Aorta (tissue), 5 donors: Measurements from ENCODE around the gene TAS2R40. TPM values are rescaled to one million over a fixed set of nuclear protein-coding genes. Genes with fewer than 3 reads are reported as not detected.
"Not testable (repeated sequence)": the region's sequence is repeated elsewhere in the genome, so short reads cannot be mapped to it uniquely, and the experiment has no call there.

ENCODE experiments used
- ATAC-seq: fragments of 200-7000 bp; cut with Tn5 transposase; one replicate; pipeline ENCODE4 v1.9.1; 2022; ENCODE audit warnings: moderate library complexity; ENCODE audit not compliant: low FRiP score
- DNase-seq, 2 donors: peaks; one replicate each; pipeline ENCODE4 v3.0.0-alpha.2; 2020
- H3K27ac ChIP-seq, 2 donors: one replicate each; pipeline ENCODE4 v1.5.1; 2013; ENCODE audit warnings: low read length in 2 of 2, mild to moderate bottlenecking in 2 of 2, moderate library complexity in 2 of 2, control low read depth in 1 of 2, inconsistent platforms in 1 of 2, low read depth in 1 of 2
- H3K27me3 ChIP-seq, 2 donors: one replicate each; pipeline ENCODE4 v1.6.1; 2013; ENCODE audit warnings: control low read depth in 1 of 2, low read length in 1 of 2, mild to moderate bottlenecking in 1 of 2, moderate library complexity in 1 of 2; ENCODE audit not compliant: insufficient read depth in 2 of 2, control insufficient read depth in 1 of 2
- H3K36me3 ChIP-seq, 2 donors: one replicate each; pipeline ENCODE4 v1.6.1; 2013; ENCODE audit warnings: control low read depth in 1 of 2, low read length in 1 of 2, mild to moderate bottlenecking in 1 of 2; ENCODE audit not compliant: insufficient read depth in 2 of 2, control insufficient read depth in 1 of 2
- H3K4me1 ChIP-seq, 2 donors: one replicate each; pipeline ENCODE4 v1.6.1; 2013; ENCODE audit warnings: low read length in 2 of 2, control low read depth in 1 of 2, mild to moderate bottlenecking in 1 of 2, moderate library complexity in 1 of 2; ENCODE audit not compliant: insufficient read depth in 2 of 2, control insufficient read depth in 1 of 2
- H3K4me3 ChIP-seq, 2 donors: one replicate each; pipeline ENCODE4 v1.5.1; 2013; ENCODE audit warnings: low read length in 2 of 2, control low read depth in 1 of 2, mild to moderate bottlenecking in 1 of 2
- H3K9me3 ChIP-seq: one replicate; pipeline ENCODE4 v1.6.1; 2013; ENCODE audit warnings: mild to moderate bottlenecking, low read length; ENCODE audit not compliant: control insufficient read depth
- WGBS, 2 donors: extraction: QIAGEN DNeasy Blood & Tissue Kit; methylation state at CpG; one replicate each; pipeline ENCODE4 v1.1.7; 2013; 5-methylcytosine and 5-hydroxymethylcytosine counted together
- intact Hi-C, 2 donors: fragments of 100-400 bp; cut with DNase I; formaldehyde crosslinking; loops; one replicate each; pipeline versions ENCODE4 v1.14.2 to v1.15.0; 2022
- polyA plus RNA-seq, 2 donors: library from polyadenylated mRNA; stranded (reverse); fragments of 200-250 nt; gene quantifications; one replicate each; pipeline ENCODE4 v1.2.3, GENCODE V29; 2013
- total RNA-seq, 2 donors: library from RNA; stranded (reverse); fragmentation: NEBNext Ultra II Directional; extraction: Animal tissue kit (Norgen Biotek cat#: 25700); gene quantifications; one replicate each; pipeline ENCODE4 v1.2.1, GENCODE V29; 2021
- donor health status: healthy with polysubstance abuse.
- donor health status: Bipolar disorder and iron deficiency.
- donor health status: DM: no; HTN: no; CAD: no.
- donor health status: DM: no; HTN: no; CAD: no.
- donor health status: DM: yes; HTN: yes; CAD: no.

TAS2R40 gene
- total and polyA plus RNA-seq, 4 donors = not detected

DNA sequence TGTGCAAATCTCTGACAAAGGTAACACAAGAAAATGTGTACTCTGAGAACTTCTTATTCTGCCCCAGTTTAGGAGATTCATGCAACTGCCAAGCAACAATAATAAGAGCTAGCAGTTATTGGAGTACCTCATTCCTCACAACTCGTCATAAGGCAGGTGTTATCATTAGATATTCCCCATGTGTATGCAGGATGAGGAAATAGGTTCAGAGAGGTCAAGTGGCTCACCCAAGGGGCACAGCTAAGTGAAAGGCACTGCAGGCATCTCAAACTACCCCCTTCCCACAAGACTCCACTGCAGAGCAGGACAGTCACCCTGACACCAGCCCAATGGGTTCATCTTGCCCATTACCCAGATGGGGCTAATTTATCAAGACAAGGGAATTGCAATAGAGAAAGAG lies 40.1 kb downstream of the TAS2R40 start:
- WGBS, 2 donors = 98 to 100% methylated on average over 1 of the region's 1 CpG
- H3K9me3 ChIP-seq = no peaks in the 10 kb centered on the region
- intact Hi-C loops = no loop called here
- ATAC-seq = no peak
- no peaks in the 10 kb centered on the region for H3K36me3 ChIP-seq
- H3K27ac ChIP-seq = no peak overlapping the region
- DNase-seq = no peak
- no peak overlapping the region for H3K4me3 ChIP-seq
- H3K27me3 ChIP-seq = no peaks in the 10 kb centered on the region
- no peaks in the 10 kb centered on the region for H3K4me1 ChIP-seq

DNA sequence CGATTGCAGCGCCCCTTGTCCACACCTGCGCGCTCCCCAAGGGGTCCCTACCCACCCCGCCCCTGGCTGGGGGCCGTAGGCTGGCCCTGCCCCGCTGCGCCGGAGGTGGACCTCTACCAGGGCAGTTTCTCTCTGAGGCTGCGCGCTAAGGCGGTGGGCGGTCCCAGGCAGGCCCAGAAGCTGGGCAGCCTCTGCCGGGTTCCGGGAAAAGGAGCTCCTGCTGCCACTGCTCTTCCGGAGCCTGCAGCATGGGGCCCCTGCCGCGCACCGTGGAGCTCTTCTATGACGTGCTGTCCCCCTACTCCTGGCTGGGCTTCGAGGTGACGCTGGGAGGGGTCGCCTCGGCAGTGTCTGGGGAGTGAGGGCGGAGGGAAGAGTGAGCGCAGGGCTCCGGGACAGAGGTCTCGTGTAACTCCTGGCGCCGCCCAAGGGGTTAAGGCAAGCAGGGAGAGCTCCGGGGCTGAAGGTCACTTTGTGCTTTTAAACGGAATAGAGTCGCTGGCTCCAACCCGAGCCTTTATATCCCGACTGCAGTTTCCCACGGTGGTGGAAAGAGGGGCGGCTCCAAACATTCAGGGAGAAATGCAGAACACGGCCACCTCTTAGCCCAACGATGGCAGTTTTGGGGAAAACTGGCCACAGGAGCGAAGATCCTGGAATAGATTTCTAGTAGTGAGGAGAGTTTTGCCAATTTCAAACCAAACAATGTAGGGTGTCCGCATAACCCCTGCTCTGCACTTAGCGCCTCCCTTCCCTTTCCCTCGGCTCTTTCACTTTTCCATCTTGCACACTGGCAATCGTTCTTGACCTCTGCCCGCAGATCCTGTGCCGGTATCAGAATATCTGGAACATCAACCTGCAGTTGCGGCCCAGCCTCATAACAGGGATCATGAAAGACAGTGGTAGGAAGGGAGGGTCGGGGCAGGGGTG lies 41.7 kb downstream of the TAS2R40 start, which contains the start of gene GSTK1:
GSTK1 (plus strand) TSS at position 176 of the 930 bp plus-strand sequence; CDS start at position 249, 73 bp downstream.
- intact Hi-C loops = no loop called here
- WGBS, 2 donors = 1 to 2% methylated on average over 47 to 48 of the region's 48 CpGs
- H3K36me3 ChIP-seq = peaks cover 3 to 6% of the 10 kb centered on the region in 2 donors
- no peaks in the 10 kb centered on the region for H3K27me3 ChIP-seq
- H3K4me1 ChIP-seq = no peaks in the 10 kb centered on the region
- ATAC-seq = peak; percentile 97
- H3K4me3 ChIP-seq = peak within 1 kb of the TSS; percentile 63 to 68
- peak; percentile 91 to 94 for DNase-seq
- no peaks in the 10 kb centered on the region for H3K9me3 ChIP-seq
- H3K27ac ChIP-seq = peak within 1 kb of the TSS in 1 of 2 donors; percentile 50

DNA sequence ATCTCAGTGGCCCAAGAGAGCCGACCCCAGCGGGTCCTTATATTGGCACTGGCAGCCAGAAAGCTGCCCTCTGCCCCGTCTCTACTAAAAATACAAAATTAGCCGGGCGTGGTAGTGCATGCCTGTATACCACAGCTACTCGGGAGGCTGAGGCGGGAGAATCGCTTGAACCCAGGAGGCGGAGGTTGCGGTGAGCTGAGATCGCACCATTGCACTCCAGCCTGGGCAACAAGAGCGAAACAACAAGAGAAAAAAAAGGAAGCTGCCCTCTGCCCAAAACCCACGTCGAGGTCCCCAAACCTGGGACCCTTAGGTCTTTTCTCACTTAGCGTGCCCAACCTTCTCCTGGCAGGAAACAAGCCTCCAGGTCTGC lies 42.3 kb downstream of the TAS2R40 start:
- WGBS, 2 donors = 61 to 62% methylated on average over 15 of the region's 15 CpGs
- H3K36me3 ChIP-seq, H3K27me3 ChIP-seq, intact Hi-C loops, DNase-seq, H3K4me1 ChIP-seq, H3K9me3 ChIP-seq, ATAC-seq: not testable (repeated sequence)
- peak overlapping the region in 1 of 2 donors; percentile 26 for H3K27ac ChIP-seq
- H3K4me3 ChIP-seq = peak overlapping the region; percentile 63 to 68

DNA sequence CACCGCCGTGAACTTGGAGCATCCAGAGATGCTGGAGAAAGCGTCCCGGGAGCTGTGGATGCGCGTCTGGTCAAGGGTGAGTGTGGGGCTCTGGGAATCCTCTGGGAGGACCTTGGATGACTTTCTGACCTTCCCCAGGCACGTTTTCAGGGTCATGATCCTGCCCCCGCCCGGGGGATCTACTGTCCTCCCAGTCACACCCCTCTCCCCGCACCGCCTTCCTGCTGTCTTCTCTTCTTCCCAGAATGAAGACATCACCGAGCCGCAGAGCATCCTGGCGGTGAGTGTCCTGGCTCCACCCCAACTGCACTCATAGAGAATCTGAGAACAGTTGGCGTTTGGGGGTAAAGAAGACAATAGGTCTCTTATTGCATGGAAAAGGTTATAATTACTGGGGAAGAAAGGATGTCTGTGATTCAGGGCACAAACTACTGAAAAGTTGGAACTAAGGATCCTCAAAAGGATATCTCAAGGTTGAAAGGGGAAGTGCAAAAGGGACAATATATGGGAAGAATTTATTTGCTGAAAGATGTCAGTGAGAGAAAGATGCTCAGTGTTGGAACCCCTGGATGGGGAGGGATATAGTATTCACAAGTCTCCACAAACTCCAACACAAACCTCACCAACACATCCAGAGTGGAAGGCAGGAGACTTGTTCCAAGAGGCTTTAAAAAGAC lies 43.3 kb downstream of the TAS2R40 start:
- H3K4me1 ChIP-seq = no peaks in the 10 kb centered on the region
- ATAC-seq = no peak
- 87 to 90% methylated on average over 15 of the region's 15 CpGs for WGBS, 2 donors
- H3K36me3 ChIP-seq = peaks cover 8 to 12% of the 10 kb centered on the region in 2 donors
- no peak overlapping the region for H3K27ac ChIP-seq
- no peaks in the 10 kb centered on the region for H3K27me3 ChIP-seq
- no peaks in the 10 kb centered on the region for H3K9me3 ChIP-seq
- no peak for DNase-seq
- no peak overlapping the region for H3K4me3 ChIP-seq
- intact Hi-C loops = no loop called here

DNA sequence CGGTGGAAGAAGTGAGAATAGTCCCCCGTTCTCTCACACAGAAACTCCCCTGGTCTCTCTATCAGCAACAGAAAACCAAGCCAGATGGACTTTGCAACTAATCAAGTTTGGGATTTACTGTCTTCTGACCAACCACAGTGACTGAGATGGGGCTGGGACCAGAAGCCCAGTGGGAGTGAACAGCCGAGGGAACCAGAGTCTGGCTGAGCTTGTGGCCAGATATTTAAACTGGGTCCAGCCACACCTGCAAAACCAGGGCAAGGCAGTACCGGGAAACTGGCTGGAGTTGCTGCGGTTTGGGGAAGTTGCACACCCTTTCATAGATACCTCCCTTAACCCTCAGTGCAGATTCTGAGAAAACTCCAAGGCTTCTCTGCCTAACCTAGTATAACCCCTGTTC lies 47.4 kb downstream of the TAS2R40 start:
- Histone ChIP-seq H3K4me1 (no peaks in the 10 kb centered on the region), H3K36me3 (peaks cover 8 to 12% of the 10 kb centered on the region in 2 donors), H3K27ac (no peak overlapping the region), H3K4me3 (no peak overlapping the region), H3K27me3 (no peaks in the 10 kb centered on the region), H3K9me3 (no peaks in the 10 kb centered on the region)
- WGBS, 2 donors = 84 to 87% methylated on average over 5 of the region's 5 CpGs
- no peak for ATAC-seq
- no peak for DNase-seq
- intact Hi-C loops = no loop called here

DNA sequence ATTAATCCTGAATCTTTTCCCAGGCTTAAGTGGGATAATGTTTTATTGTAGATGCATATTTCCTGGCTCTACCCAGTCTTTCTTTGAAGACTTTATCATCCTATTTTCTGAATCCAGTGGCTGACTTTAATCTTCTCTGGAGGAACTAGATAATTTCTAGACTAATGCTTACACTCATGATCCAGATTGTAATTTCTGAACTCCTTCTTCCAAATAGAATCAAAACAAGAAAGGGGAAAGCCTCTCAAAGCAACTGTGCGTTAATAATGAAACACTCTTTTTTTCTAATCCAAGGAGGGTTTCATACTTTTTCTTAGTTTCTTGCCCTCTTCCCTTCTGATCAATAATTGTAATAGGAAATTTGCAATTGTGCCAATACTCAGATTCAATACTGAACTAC lies 49.4 kb downstream of the TAS2R40 start:
- H3K9me3 ChIP-seq = no peaks in the 10 kb centered on the region
- no peak overlapping the region for H3K4me3 ChIP-seq
- no peak overlapping the region for H3K27ac ChIP-seq
- H3K36me3 ChIP-seq = peaks cover 8 to 12% of the 10 kb centered on the region in 2 donors
- DNase-seq (no peak), ATAC-seq (no peak)
- intact Hi-C loops = no loop called here
- 84 to 94% methylated on average over 1 of the region's 1 CpG for WGBS, 2 donors
- no peaks in the 10 kb centered on the region for H3K4me1 ChIP-seq
- no peaks in the 10 kb centered on the region for H3K27me3 ChIP-seq

Other genes starting within 250 kb of the TAS2R40 start
- gene OR9A2, start 194.9 kb upstream of the TAS2R40 start, total RNA-seq = under 1 TPM in 1 of 2 donors, not detected in 1; 0.48 TPM
- gene OR9A2, start 194.9 kb upstream of the TAS2R40 start, polyA plus RNA-seq = not detected
- not detected for gene OR6V1, start 169.7 kb upstream of the TAS2R40 start, total RNA-seq
- not detected for gene OR6V1, start 169.7 kb upstream of the TAS2R40 start, polyA plus RNA-seq
- gene PIP, start 90.0 kb upstream of the TAS2R40 start, total RNA-seq = not detected
- not detected for gene PIP, start 90.0 kb upstream of the TAS2R40 start, polyA plus RNA-seq
- gene TAS2R39, start 38.6 kb upstream of the TAS2R40 start, total RNA-seq = not detected
- not detected for gene TAS2R39, start 38.6 kb upstream of the TAS2R40 start, polyA plus RNA-seq
- 100 to 1,000 TPM in 1 of 2 donors, 10 to 100 TPM in 1; 75.6 to 123 TPM for gene GSTK1, start 41.4 kb downstream of the TAS2R40 start, total RNA-seq
- gene GSTK1, start 41.4 kb downstream of the TAS2R40 start, polyA plus RNA-seq = 100 to 1,000 TPM in 1 of 2 donors, 10 to 100 TPM in 1; 99.5 to 172 TPM
- 1 to 10 TPM in 1 of 2 donors, under 1 TPM in 1; 0.32 to 1.2 TPM for gene TMEM139, start 62.9 kb downstream of the TAS2R40 start, total RNA-seq
- gene TMEM139, start 62.9 kb downstream of the TAS2R40 start, polyA plus RNA-seq = 10 to 100 TPM in 1 of 2 donors, under 1 TPM in 1; 0.10 to 17.3 TPM
- 10 to 100 TPM; 21.7 to 23.9 TPM for gene CASP2, start 66.3 kb downstream of the TAS2R40 start, total RNA-seq
- 1 to 10 TPM; 2.6 to 5.9 TPM for gene CASP2, start 66.3 kb downstream of the TAS2R40 start, polyA plus RNA-seq
- gene CLCN1, start 94.1 kb downstream of the TAS2R40 start, total RNA-seq = not detected
- gene CLCN1, start 94.1 kb downstream of the TAS2R40 start, polyA plus RNA-seq = not detected
- gene FAM131B, start 140.7 kb downstream of the TAS2R40 start, total RNA-seq = 1 to 10 TPM; 2.8 to 3.8 TPM
- gene FAM131B, start 140.7 kb downstream of the TAS2R40 start, polyA plus RNA-seq = 1 to 10 TPM in 1 of 2 donors, under 1 TPM in 1; 0.41 to 1.0 TPM
- gene ZYX, start 159.3 kb downstream of the TAS2R40 start, total RNA-seq = 100 to 1,000 TPM; 307 to 499 TPM
- 100 to 1,000 TPM; 131 to 305 TPM for gene ZYX, start 159.3 kb downstream of the TAS2R40 start, polyA plus RNA-seq
- under 1 TPM; 0.21 to 0.45 TPM for gene EPHA1, start 186.8 kb downstream of the TAS2R40 start, total RNA-seq
- gene EPHA1, start 186.8 kb downstream of the TAS2R40 start, polyA plus RNA-seq = 1 to 10 TPM in 1 of 2 donors, under 1 TPM in 1; 0.20 to 1.9 TPM
- 1 to 10 TPM; 1.2 to 2.7 TPM for gene TAS2R60, start 221.4 kb downstream of the TAS2R40 start, total RNA-seq
- gene TAS2R60, start 221.4 kb downstream of the TAS2R40 start, polyA plus RNA-seq = not detected